Calu3 (cell line): ENCODE results near the gene GJA5. TPM values are rescaled to one million over a fixed set of nuclear protein-coding genes. Genes with fewer than 3 reads are reported as not detected.

Experiments
- Bru-seq: library from RNA; stranded (reverse); fragments of 400-500 nt; gene quantifications from one replicate; lab custom pipeline; 2021; lab: Mats Ljungman, UMichigan
- BruChase-seq, 2 experiments: library from RNA; stranded (reverse); fragments of 400-500 nt; gene quantifications; one replicate each; lab custom pipeline; 2021; lab: Mats Ljungman, UMichigan
- BruUV-seq: library from RNA; stranded (reverse); fragments of 400-500 nt; replicated peaks from 2 replicates; lab custom pipeline; 2021; lab: Mats Ljungman, UMichigan
- CTCF ChIA-PET: fragments of 300-600 bp; sonication (Branson Sonifier 250); formaldehyde crosslinking; loops from one replicate; lab custom pipeline; 2022; ENCODE audit warnings: antibody characterized with exemption; lab: Charles Lee
- DNase-seq: peaks from one replicate; pipeline ENCODE4 v3.0.0; 2022
- H3K27ac Mint-ChIP-seq: one replicate; pipeline ENCODE4 v1.8.0; 2022; ENCODE audit warnings: mixed read lengths; ENCODE audit not compliant: unreplicated experiment
- H3K27me3 Mint-ChIP-seq: one replicate; pipeline ENCODE4 v1.8.0; 2022; ENCODE audit warnings: mixed read lengths; ENCODE audit not compliant: unreplicated experiment
- H3K36me3 Mint-ChIP-seq: one replicate; pipeline ENCODE4 v1.8.0; 2022; ENCODE audit warnings: mild to moderate bottlenecking, moderate library complexity, mixed read lengths; ENCODE audit not compliant: insufficient read depth, unreplicated experiment
- H3K4me1 Mint-ChIP-seq: one replicate; pipeline ENCODE4 v1.8.0; 2022; ENCODE audit warnings: mild to moderate bottlenecking, low read depth, mixed read lengths; ENCODE audit not compliant: unreplicated experiment
- H3K4me3 Mint-ChIP-seq: one replicate; pipeline ENCODE4 v1.8.0; 2022; ENCODE audit warnings: mild to moderate bottlenecking, low read depth, moderate library complexity, mixed read lengths; ENCODE audit not compliant: unreplicated experiment
- H3K9me3 Mint-ChIP-seq: one replicate; pipeline ENCODE4 v1.8.0; 2022; ENCODE audit warnings: low read depth, mixed read lengths; ENCODE audit not compliant: unreplicated experiment
- CTCF ChIP-seq: fragments of 200-600 bp; IDR thresholded peaks from one replicate; pipeline ENCODE4 v1.8.0; 2022; ENCODE audit warnings: antibody characterized with exemption; ENCODE audit not compliant: unreplicated experiment
- intact Hi-C: fragments of 100-400 bp; cut with micrococcal nuclease; formaldehyde crosslinking; loops from one replicate; pipeline ENCODE4 v1.10.0; 2022; ENCODE audit not compliant: unreplicated experiment
- long read RNA-seq: library from polyadenylated mRNA; stranded (forward); transcript quantifications from one replicate; pipeline ENCODE4 v2.0.0, GENCODE V29; 2022
- total RNA-seq: library from RNA; stranded (reverse); gene quantifications from 2 replicates; pipeline ENCODE4 v1.2.3, GENCODE V29; 2022

Gene GJA5
- total RNA-seq (not detected in 2 replicates), Bru-seq, nascent RNA (not detected), BruChase-seq, experiment 1, labeled RNA remaining after a 6-hour chase (not detected), BruChase-seq, experiment 2, labeled RNA remaining after a 2-hour chase (not detected)
- long read RNA-seq, result 0 reads

GRCh38 chr1:147760481-147761260, at the start of gene GJA5:
GJA5 (minus strand) TSS chr1:147760602; CDS start chr1:147759238, 1,364 bp downstream.
- H3K36me3 Mint-ChIP-seq, result no peaks in the 10 kb centered on the region
- no peak for DNase-seq
- no peak within 1 kb of the TSS for H3K4me3 Mint-ChIP-seq
- intact Hi-C loops, result loop anchor here (10.0 kb wide), 1 partner anchor 54 kb away; no protein-coding TSS in a partner anchor
- CTCF ChIA-PET, result no interaction called here
- no peaks in the 10 kb centered on the region for H3K9me3 Mint-ChIP-seq
- peaks cover 38% of the 10 kb centered on the region for H3K4me1 Mint-ChIP-seq
- H3K27ac Mint-ChIP-seq, result no peak within 1 kb of the TSS
- H3K27me3 Mint-ChIP-seq, result no peaks in the 10 kb centered on the region
- no peak for TF ChIP-seq CTCF
- no TSS peak for BruUV-seq

- no peaks in the 10 kb centered on the region for H3K27me3 Mint-ChIP-seq
- no peak for DNase-seq
- H3K36me3 Mint-ChIP-seq, result no peaks in the 10 kb centered on the region
- peaks cover 4% of the 10 kb centered on the region for H3K9me3 Mint-ChIP-seq
- intact Hi-C loops, result loop anchor here (5.0 kb wide), 1 partner anchor 43 kb away; no protein-coding TSS in a partner anchor
- BruUV-seq, result no TSS peak
- no peak for TF ChIP-seq CTCF
- no peak overlapping the region for H3K27ac Mint-ChIP-seq
- CTCF ChIA-PET, result interaction anchor here (1.0 kb wide), 1 partner anchor 28 kb away, joined by 5 read pairs; no protein-coding TSS in a partner anchor
- no peak overlapping the region for H3K4me3 Mint-ChIP-seq
- no peaks in the 10 kb centered on the region for H3K4me1 Mint-ChIP-seq
These were observed 48.8 kb upstream of the GJA5 start for GRCh38 chr1:147809236-147809635.

DNA sequence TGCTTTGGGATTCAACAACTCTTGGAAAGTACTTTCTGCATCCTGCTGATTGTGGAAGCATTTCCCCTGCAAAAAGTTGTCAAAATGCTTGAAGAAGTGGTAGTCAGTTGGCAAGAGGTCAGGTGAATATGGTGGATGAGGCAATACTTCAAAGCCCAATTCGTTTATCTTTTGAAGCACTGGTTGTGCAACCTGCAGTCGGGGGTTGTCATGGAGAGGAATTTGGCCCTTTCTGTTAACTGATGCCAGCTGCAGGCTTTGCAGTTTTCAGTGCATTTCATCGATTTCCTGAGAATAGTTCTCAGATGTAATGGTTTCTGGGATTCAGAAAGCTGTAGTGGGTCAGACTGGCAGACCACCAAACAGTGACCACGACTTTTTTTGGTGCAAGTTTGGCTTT, 47.6 kb upstream of the GJA5 start:
- Mint-ChIP-seq H3K27ac (no peak overlapping the region), H3K4me3 (no peak overlapping the region), H3K4me1 (no peaks in the 10 kb centered on the region), H3K36me3 (no peaks in the 10 kb centered on the region), H3K27me3 (no peaks in the 10 kb centered on the region), H3K9me3 (peaks cover 4% of the 10 kb centered on the region)
- intact Hi-C loops, result loop anchor here (5.0 kb wide), 1 partner anchor 44 kb away; no protein-coding TSS in a partner anchor
- no peak for DNase-seq
- TF ChIP-seq CTCF, result no peak
- BruUV-seq, result no TSS peak
- CTCF ChIA-PET, result no interaction called here

GRCh38 chr1:147807405-147807804, 47.0 kb upstream of the GJA5 start:
- H3K27me3 Mint-ChIP-seq, result no peaks in the 10 kb centered on the region
- no peaks in the 10 kb centered on the region for H3K4me1 Mint-ChIP-seq
- no peak overlapping the region for H3K4me3 Mint-ChIP-seq
- no peak for TF ChIP-seq CTCF
- no peak for DNase-seq
- intact Hi-C loops, result loop anchor here (5.0 kb wide), 1 partner anchor 45 kb away; no protein-coding TSS in a partner anchor
- no peaks in the 10 kb centered on the region for H3K36me3 Mint-ChIP-seq
- CTCF ChIA-PET, result no interaction called here
- H3K9me3 Mint-ChIP-seq, result peaks cover 4% of the 10 kb centered on the region
- no peak overlapping the region for H3K27ac Mint-ChIP-seq
- BruUV-seq, result no TSS peak
